GM23248 (cell line): Measurements from ENCODE around the gene ASXL2. TPM values are rescaled to one million over a fixed set of nuclear protein-coding genes. Genes with fewer than 3 reads are reported as not detected.

ENCODE experiments used
- DNase-seq: peaks from one replicate; pipeline ENCODE4 v3.0.0-alpha.2; 2015
- H2AFZ ChIP-seq: fragments of 200-600 bp; sonication (generic); 2 replicates; pipeline ENCODE4 v1.6.1; 2016; ENCODE audit warnings: antibody characterized with exemption
- H3F3A ChIP-seq: fragments of 200-600 bp; sonication (generic); 2 replicates; pipeline ENCODE4 v1.6.1; 2016; ENCODE audit warnings: mild to moderate bottlenecking, antibody characterized with exemption, mixed run types; ENCODE audit not compliant: insufficient read depth
- H3K27ac ChIP-seq: fragments of 200-600 bp; sonication (generic); 2 replicates; pipeline ENCODE4 v1.5.1; 2016; ENCODE audit warnings: mild to moderate bottlenecking
- H3K27me3 ChIP-seq: fragments of 200-600 bp; sonication (generic); replicated peaks from 2 replicates; pipeline ENCODE4 v1.6.1; 2016; ENCODE audit warnings: mild to moderate bottlenecking; ENCODE audit not compliant: insufficient read depth
- H3K36me3 ChIP-seq: fragments of 200-600 bp; sonication (generic); 2 replicates; pipeline ENCODE4 v1.6.1; 2016; ENCODE audit warnings: low read depth, mild to moderate bottlenecking
- H3K4me1 ChIP-seq: fragments of 200-600 bp; sonication (generic); 2 replicates; pipeline ENCODE4 v1.6.1; 2016; ENCODE audit warnings: mild to moderate bottlenecking; ENCODE audit not compliant: insufficient read depth
- H3K4me2 ChIP-seq: fragments of 200-600 bp; sonication (generic); one replicate; pipeline ENCODE4 v1.6.1; 2016; ENCODE audit warnings: mild to moderate bottlenecking; ENCODE audit not compliant: unreplicated experiment
- H3K4me3 ChIP-seq: fragments of 200-600 bp; sonication (generic); 2 replicates; pipeline ENCODE4 v1.5.1; 2016; ENCODE audit warnings: mild to moderate bottlenecking
- H3K79me2 ChIP-seq: fragments of 200-600 bp; sonication (generic); 2 replicates; pipeline ENCODE4 v1.6.1; 2016; ENCODE audit warnings: mild to moderate bottlenecking; ENCODE audit not compliant: insufficient read depth
- H3K9ac ChIP-seq: fragments of 200-600 bp; sonication (generic); 2 replicates; pipeline ENCODE4 v1.6.1; 2016; ENCODE audit warnings: mild to moderate bottlenecking
- H3K9me2 ChIP-seq: fragments of 200-600 bp; sonication (generic); 2 replicates; pipeline ENCODE4 v1.6.1; 2016; ENCODE audit warnings: mixed run types, mild to moderate bottlenecking, moderate library complexity; ENCODE audit not compliant: insufficient read depth
- H3K9me3 ChIP-seq: fragments of 200-600 bp; sonication (generic); one replicate; pipeline ENCODE4 v1.6.1; 2017; ENCODE audit warnings: low read depth
- H4K20me1 ChIP-seq: fragments of 200-600 bp; sonication (generic); 2 replicates; pipeline ENCODE4 v1.6.0; 2016; ENCODE audit not compliant: insufficient read depth
- EZH2 ChIP-seq: fragments of 200-600 bp; sonication (generic); IDR thresholded peaks from 2 replicates; pipeline ENCODE4 v1.6.1; 2018; ENCODE audit warnings: antibody characterized with exemption, mild to moderate bottlenecking; ENCODE audit not compliant: insufficient read depth, poor library complexity, severe bottlenecking
- EZH2phosphoT487 ChIP-seq: fragments of 200-600 bp; sonication (generic); IDR thresholded peaks from 2 replicates; pipeline ENCODE4 v1.6.1; 2018; ENCODE audit warnings: antibody characterized with exemption, moderate library complexity, mild to moderate bottlenecking, low read depth; ENCODE audit not compliant: insufficient read depth
- WGBS, 2 experiments: methylation state at CpG; one replicate each; pipeline ENCODE4 v1.1.6; 2015 to 2017; ENCODE audit warnings: low lambda C conversion rate in 2 of 2, low coverage in 1 of 2; ENCODE audit errors: missing lambda C conversion rate in 2 of 2; 5-methylcytosine and 5-hydroxymethylcytosine counted together
- in situ Hi-C: fragments of 300-500 bp; cut with MboI; formaldehyde crosslinking; loops from 2 replicates; pipeline ENCODE4 v1.15.0; 2020
- polyA plus RNA-seq: library from polyadenylated mRNA; unstranded; fragments of >200 nt; fragmentation: Nextera tagmentation; extraction: Ambion mirVana; gene quantifications from 2 replicates; pipeline ENCODE4 v1.2.1, GENCODE V29; 2016
- total RNA-seq: library from RNA; depleted of rRNA; stranded (reverse); fragments of >200 nt; shearing (Covaris generic); gene quantifications from 2 replicates; pipeline ENCODE4 v1.2.3, GENCODE V29; 2014

The ASXL2 gene
- total and polyA plus RNA-seq, 2 experiments from 2014 or later = 4.5 to 9.5 TPM

GRCh38 chr2:25724756-25725155 lies 153.5 kb downstream of the ASXL2 start:
- H3K9ac ChIP-seq = no peak overlapping the region
- H3F3A ChIP-seq = no peaks in the 10 kb centered on the region
- H3K4me3 ChIP-seq = no peak overlapping the region
- H3K27me3 ChIP-seq = peaks cover 17% of the 10 kb centered on the region; the same call in 1 of the 2 replicates
- in situ Hi-C loops = no loop called here
- no peaks in the 10 kb centered on the region for H3K79me2 ChIP-seq
- H4K20me1 ChIP-seq = no peaks in the 10 kb centered on the region
- DNase-seq = no peak
- no peak overlapping the region for H3K27ac ChIP-seq
- H3K4me1 ChIP-seq = no peaks in the 10 kb centered on the region
- H3K36me3 ChIP-seq = no peaks in the 10 kb centered on the region
- TF ChIP-seq EZH2 (no peak), EZH2phosphoT487 (no peak)
- no peaks in the 10 kb centered on the region for H3K9me3 ChIP-seq
- H3K4me2 ChIP-seq = no peak overlapping the region
- no peaks in the 10 kb centered on the region for H3K9me2 ChIP-seq
- 75 to 78% methylated on average over 6 of the region's 6 CpGs for WGBS, 2 experiments
- no peak overlapping the region for H2AFZ ChIP-seq

- in situ Hi-C loops = no loop called here
- no peaks in the 10 kb centered on the region for H3K9me3 ChIP-seq
- no peaks in the 10 kb centered on the region for H4K20me1 ChIP-seq
- no peak overlapping the region for H2AFZ ChIP-seq
- no peaks in the 10 kb centered on the region for H3K36me3 ChIP-seq
- H3K4me2 ChIP-seq = no peak overlapping the region
- no peak for DNase-seq
- TF ChIP-seq EZH2phosphoT487 (no peak), EZH2 (no peak)
- no peak overlapping the region for H3K27ac ChIP-seq
- peaks cover 22% of the 10 kb centered on the region; the same call in 1 of the 2 replicates for H3K27me3 ChIP-seq
- H3K4me1 ChIP-seq = no peaks in the 10 kb centered on the region
- H3K9ac ChIP-seq = no peak overlapping the region
- no peak overlapping the region for H3K4me3 ChIP-seq
- H3K79me2 ChIP-seq = no peaks in the 10 kb centered on the region
- 46 to 50% methylated on average over 3 of the region's 3 CpGs for WGBS, 2 experiments
- H3K9me2 ChIP-seq = no peaks in the 10 kb centered on the region
- H3F3A ChIP-seq = no peaks in the 10 kb centered on the region
Observed at GRCh38 chr2:25722224-25722623, 156.1 kb downstream of the ASXL2 start.

- H3K27me3 ChIP-seq = peaks cover 25% of the 10 kb centered on the region
- no peak for TF ChIP-seq EZH2phosphoT487
- H4K20me1 ChIP-seq = no peaks in the 10 kb centered on the region
- no peaks in the 10 kb centered on the region for H3K36me3 ChIP-seq
- in situ Hi-C loops = no loop called here
- no peak overlapping the region for H2AFZ ChIP-seq
- H3K4me3 ChIP-seq = no peak overlapping the region
- no peak overlapping the region for H3K4me2 ChIP-seq
- H3K4me1 ChIP-seq = no peaks in the 10 kb centered on the region
- H3K79me2 ChIP-seq = no peaks in the 10 kb centered on the region
- no peaks in the 10 kb centered on the region for H3K9me3 ChIP-seq
- H3F3A ChIP-seq = no peaks in the 10 kb centered on the region
- DNase-seq = no peak
- no peak overlapping the region for H3K9ac ChIP-seq
- H3K9me2 ChIP-seq = no peaks in the 10 kb centered on the region
- no peak overlapping the region for H3K27ac ChIP-seq
- 30 to 41% methylated on average over 1 of the region's 1 CpG for WGBS, 2 experiments
Observed at GRCh38 chr2:25720575-25720974, 157.7 kb downstream of the ASXL2 start.

GRCh38 chr2:25714740-25715139 lies 163.5 kb downstream of the ASXL2 start:
- Histone ChIP-seq H3K9ac (no peak overlapping the region), H3F3A (no peaks in the 10 kb centered on the region), H2AFZ (no peak overlapping the region), H3K27me3 (peaks cover 25% of the 10 kb centered on the region), H3K4me1 (no peaks in the 10 kb centered on the region), H3K4me3 (no peak overlapping the region), H3K4me2 (no peak overlapping the region), H3K9me2 (no peaks in the 10 kb centered on the region), H3K9me3 (no peaks in the 10 kb centered on the region), H4K20me1 (no peaks in the 10 kb centered on the region), H3K27ac (no peak overlapping the region), H3K79me2 (no peaks in the 10 kb centered on the region), H3K36me3 (no peaks in the 10 kb centered on the region)
- in situ Hi-C loops = no loop called here
- TF ChIP-seq EZH2 = no peak
- TF ChIP-seq EZH2phosphoT487 = no peak
- WGBS, 2 experiments = 13 to 14% methylated on average over 1 of the region's 1 CpG
- peak; percentile 46 for DNase-seq

GRCh38 chr2:25712455-25712854 lies 165.8 kb downstream of the ASXL2 start:
- in situ Hi-C loops = no loop called here
- H3F3A ChIP-seq = no peaks in the 10 kb centered on the region
- TF ChIP-seq EZH2phosphoT487 (no peak), EZH2 (no peak)
- H3K79me2 ChIP-seq = no peaks in the 10 kb centered on the region
- no peak overlapping the region for H3K4me3 ChIP-seq
- no peak overlapping the region for H3K9ac ChIP-seq
- no peaks in the 10 kb centered on the region for H4K20me1 ChIP-seq
- peak overlapping the region; percentile 53; the same call in 1 of the 2 replicates for H2AFZ ChIP-seq
- WGBS, 2 experiments = 64 to 69% methylated on average over 5 of the region's 5 CpGs
- H3K27ac ChIP-seq = no peak overlapping the region
- H3K9me3 ChIP-seq = no peaks in the 10 kb centered on the region
- DNase-seq = no peak
- peaks cover 29% of the 10 kb centered on the region for H3K27me3 ChIP-seq
- H3K4me1 ChIP-seq = no peaks in the 10 kb centered on the region
- H3K4me2 ChIP-seq = no peak overlapping the region
- H3K36me3 ChIP-seq = no peaks in the 10 kb centered on the region
- H3K9me2 ChIP-seq = no peaks in the 10 kb centered on the region
